Tibial nerve (tissue), 3 donors: ENCODE measurements around the gene PTPRCAP.
A peak's percentile ranks its signal among the peaks of the same experiment; 100 is the strongest.

Source experiments
- POLR2A ChIP-seq, 2 donors: fragments of 450-650 bp; IDR thresholded peaks; one replicate each; pipeline ENCODE4 v1.6.1; 2017; ENCODE audit warnings: antibody characterized with exemption in 2 of 2, mild to moderate bottlenecking in 2 of 2, moderate library complexity in 2 of 2
- TF ChIP-seq, protein P1 (sequence below), 5 experiments: fragments of 200-600 bp in 3 of 5; fragments of 450-650 bp in 2 of 5; sonication (generic) in 3 of 5; IDR thresholded peaks; one replicate each; pipeline ENCODE4 v1.5.1; 2016 to 2019; ENCODE audit warnings: antibody characterized with exemption in 5 of 5, mild to moderate bottlenecking in 3 of 5, moderate library complexity in 2 of 5

DNA sequence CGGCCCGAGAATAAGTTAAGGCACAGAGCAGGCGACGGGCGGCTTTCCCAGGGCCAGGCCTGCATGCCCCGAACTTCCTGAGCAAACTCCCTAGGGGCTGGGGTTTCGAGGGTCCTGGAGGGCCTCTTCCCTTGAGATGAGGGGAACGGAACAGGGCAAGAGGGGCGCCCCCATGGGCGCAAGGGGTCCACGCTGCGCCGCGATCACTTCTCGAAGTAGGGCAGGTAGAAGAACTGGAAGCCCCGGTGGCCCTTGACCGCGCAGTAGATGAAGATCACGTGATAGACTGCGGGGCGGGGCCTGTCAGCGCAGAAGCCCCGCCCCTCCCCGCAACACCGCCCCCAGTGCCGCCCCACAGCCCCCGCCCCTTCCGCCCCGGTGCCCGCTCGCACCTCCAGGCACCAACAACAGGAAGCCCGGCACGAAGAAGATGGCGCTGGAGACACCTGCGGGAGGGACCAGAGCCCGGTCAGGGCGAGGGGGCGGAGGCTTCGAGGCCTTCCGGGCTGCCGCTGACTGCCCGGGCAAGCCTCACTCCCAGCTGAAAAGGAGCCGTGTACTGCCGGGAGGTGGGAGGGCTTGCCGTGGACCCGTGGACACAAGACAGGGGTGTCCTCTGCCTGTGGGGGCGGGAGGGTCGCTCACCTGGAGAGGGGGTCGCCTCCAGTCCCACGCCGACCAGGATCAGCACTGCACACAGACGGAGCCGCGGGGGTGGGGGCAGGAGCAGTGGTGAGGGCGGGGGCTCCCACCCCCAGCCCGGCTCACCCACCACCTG lies 27.1 kb upstream of the PTPRCAP start:
- TF ChIP-seq, protein P1, sequence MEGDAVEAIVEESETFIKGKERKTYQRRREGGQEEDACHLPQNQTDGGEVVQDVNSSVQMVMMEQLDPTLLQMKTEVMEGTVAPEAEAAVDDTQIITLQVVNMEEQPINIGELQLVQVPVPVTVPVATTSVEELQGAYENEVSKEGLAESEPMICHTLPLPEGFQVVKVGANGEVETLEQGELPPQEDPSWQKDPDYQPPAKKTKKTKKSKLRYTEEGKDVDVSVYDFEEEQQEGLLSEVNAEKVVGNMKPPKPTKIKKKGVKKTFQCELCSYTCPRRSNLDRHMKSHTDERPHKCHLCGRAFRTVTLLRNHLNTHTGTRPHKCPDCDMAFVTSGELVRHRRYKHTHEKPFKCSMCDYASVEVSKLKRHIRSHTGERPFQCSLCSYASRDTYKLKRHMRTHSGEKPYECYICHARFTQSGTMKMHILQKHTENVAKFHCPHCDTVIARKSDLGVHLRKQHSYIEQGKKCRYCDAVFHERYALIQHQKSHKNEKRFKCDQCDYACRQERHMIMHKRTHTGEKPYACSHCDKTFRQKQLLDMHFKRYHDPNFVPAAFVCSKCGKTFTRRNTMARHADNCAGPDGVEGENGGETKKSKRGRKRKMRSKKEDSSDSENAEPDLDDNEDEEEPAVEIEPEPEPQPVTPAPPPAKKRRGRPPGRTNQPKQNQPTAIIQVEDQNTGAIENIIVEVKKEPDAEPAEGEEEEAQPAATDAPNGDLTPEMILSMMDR (IDR thresholded peaks at IDR 0.05) = no peak
- peak in 1 of 2 donors; percentile 51 for TF ChIP-seq POLR2A (IDR thresholded peaks at IDR 0.05)
